DOHH2 (cell line): ENCODE results near the gene OR5I1.
"Not testable (repeated sequence)": the region's sequence is repeated elsewhere in the genome, so short reads cannot be mapped to it uniquely, and the experiment has no call there.

ENCODE experiments used
- H3F3A ChIP-seq: fragments of 200-600 bp; sonication (generic), shearing (Covaris generic); 2 replicates; pipeline ENCODE4 v1.6.0; 2016; ENCODE audit warnings: antibody characterized with exemption, mild to moderate bottlenecking; ENCODE audit not compliant: control insufficient read depth, insufficient read depth
- H3K27ac ChIP-seq: fragments of 200-600 bp; sonication (generic); 2 replicates; pipeline ENCODE4 v1.5.1; 2014; ENCODE audit warnings: low read depth, mild to moderate bottlenecking, low read length, moderate library complexity
- H3K27me3 ChIP-seq: fragments of 200-600 bp; sonication (generic); 2 replicates; pipeline ENCODE4 v1.6.1; 2014; ENCODE audit warnings: mild to moderate bottlenecking, low read length, mixed read lengths; ENCODE audit not compliant: control insufficient read depth
- H3K36me3 ChIP-seq: fragments of 200-600 bp; sonication (generic); 2 replicates; pipeline ENCODE4 v1.6.1; 2014; ENCODE audit warnings: mild to moderate bottlenecking, low read length, moderate library complexity, mixed read lengths; ENCODE audit not compliant: control insufficient read depth
- H3K4me1 ChIP-seq: fragments of 200-600 bp; sonication (generic); 2 replicates; pipeline ENCODE4 v1.6.1; 2014; ENCODE audit warnings: mild to moderate bottlenecking, low read length, mixed read lengths; ENCODE audit not compliant: control insufficient read depth
- H3K4me2 ChIP-seq: fragments of 200-600 bp; sonication (generic); 2 replicates; pipeline ENCODE4 v1.6.0; 2014; ENCODE audit warnings: mild to moderate bottlenecking, low read length, moderate library complexity
- H3K4me3 ChIP-seq: fragments of 200-600 bp; sonication (generic); 2 replicates; pipeline ENCODE4 v1.5.1; 2014; ENCODE audit warnings: mild to moderate bottlenecking, low read length, mixed read lengths
- H3K79me2 ChIP-seq: fragments of 200-600 bp; sonication (generic); 2 replicates; pipeline ENCODE4 v1.6.1; 2014; ENCODE audit warnings: mild to moderate bottlenecking, low read length, mixed read lengths; ENCODE audit not compliant: control insufficient read depth
- H3K9me2 ChIP-seq: fragments of 200-600 bp; sonication (generic); replicated peaks from 2 replicates; pipeline ENCODE4 v1.6.1; 2014; ENCODE audit warnings: mild to moderate bottlenecking, low read length, mixed read lengths; ENCODE audit not compliant: control insufficient read depth
- H3K9me3 ChIP-seq: fragments of 200-600 bp; sonication (generic); 2 replicates; pipeline ENCODE4 v1.6.1; 2014; ENCODE audit warnings: antibody characterized with exemption, low read length, mixed read lengths; ENCODE audit not compliant: control insufficient read depth, insufficient read depth
- H4K20me1 ChIP-seq: fragments of 200-600 bp; sonication (generic); 2 replicates; pipeline ENCODE4 v1.6.0; 2014; ENCODE audit warnings: low read depth, mild to moderate bottlenecking, antibody characterized with exemption, low read length, moderate library complexity; ENCODE audit not compliant: control insufficient read depth, insufficient read depth
- EZH2phosphoT487 ChIP-seq: fragments of 200-600 bp; sonication (generic); IDR thresholded peaks from 2 replicates; pipeline ENCODE4 v1.6.1; 2017; ENCODE audit warnings: borderline replicate concordance, mild to moderate bottlenecking, antibody characterized with exemption, low read length, moderate library complexity, mixed read lengths

Gene OR5I1

GRCh38 chr11:55895216-55895615, 41.0 kb downstream of the OR5I1 start:
- Histone ChIP-seq H3K79me2 (no peaks in the 10 kb centered on the region), H3K4me1 (no peaks in the 10 kb centered on the region), H3K27ac (no peak overlapping the region), H3K4me3 (no peak overlapping the region), H3K4me2 (no peak overlapping the region), H3K9me2 (no peaks in the 10 kb centered on the region), H4K20me1 (no peaks in the 10 kb centered on the region), H3K9me3 (no peaks in the 10 kb centered on the region; the same call in 1 of the 2 replicates), H3K27me3 (no peaks in the 10 kb centered on the region), H3F3A (no peaks in the 10 kb centered on the region), H3K36me3 (no peaks in the 10 kb centered on the region)
- no peak for TF ChIP-seq EZH2phosphoT487

- not testable (repeated sequence) for H3K36me3 ChIP-seq, H3K79me2 ChIP-seq, H3K27ac ChIP-seq, H3K27me3 ChIP-seq, H3F3A ChIP-seq, H4K20me1 ChIP-seq, H3K9me3 ChIP-seq, H3K4me2 ChIP-seq, H3K4me3 ChIP-seq, H3K4me1 ChIP-seq, H3K9me2 ChIP-seq
Measured at GRCh38 chr11:55885481-55885880, 50.7 kb downstream of the OR5I1 start.
